H9 (cell line): ENCODE measurements around the gene ANKS3. TPM values are rescaled to one million over a fixed set of nuclear protein-coding genes. Genes with fewer than 3 reads are reported as not detected.

ENCODE experiments used
- DNase-seq: peaks from one replicate; pipeline ENCODE4 v3.0.0-alpha.2; 2017
- H2AFZ ChIP-seq: one replicate; pipeline ENCODE4 v1.6.1; 2013; ENCODE audit warnings: mild to moderate bottlenecking, low read length, control low read depth, moderate library complexity
- H2AK5ac ChIP-seq: 2 replicates; pipeline ENCODE4 v1.6.1; 2013; ENCODE audit warnings: low read length, control low read depth, mixed read lengths; ENCODE audit not compliant: insufficient read length
- H2BK120ac ChIP-seq: one replicate; pipeline ENCODE4 v1.6.1; 2013; ENCODE audit warnings: low read depth, mild to moderate bottlenecking, low read length, control low read depth, inconsistent platforms; ENCODE audit not compliant: poor library complexity, severe bottlenecking
- H2BK12ac ChIP-seq: 2 replicates; pipeline ENCODE4 v1.6.1; 2013; ENCODE audit warnings: low read length, control low read depth, mixed read lengths, low read depth; ENCODE audit not compliant: insufficient read length
- H2BK15ac ChIP-seq: 2 replicates; pipeline ENCODE4 v1.6.1; 2013; ENCODE audit warnings: low read depth, low read length, control low read depth
- H2BK20ac ChIP-seq: one replicate; pipeline ENCODE4 v1.6.1; 2013; ENCODE audit warnings: low read depth, mild to moderate bottlenecking, low read length, control low read depth, inconsistent platforms; ENCODE audit not compliant: poor library complexity, severe bottlenecking
- H2BK5ac ChIP-seq: 2 replicates; pipeline ENCODE4 v1.6.1; 2013; ENCODE audit warnings: low read length, control low read depth, mixed read lengths; ENCODE audit not compliant: insufficient read length
- H3K14ac ChIP-seq: 2 replicates; pipeline ENCODE4 v1.6.1; 2013; ENCODE audit warnings: low read length, control low read depth; ENCODE audit not compliant: insufficient read depth
- H3K18ac ChIP-seq: 2 replicates; pipeline ENCODE4 v1.6.1; 2013; ENCODE audit warnings: low read depth, mild to moderate bottlenecking, mixed read lengths, low read length, control low read depth; ENCODE audit not compliant: insufficient read length
- H3K23ac ChIP-seq: 2 replicates; pipeline ENCODE4 v1.6.1; 2013; ENCODE audit warnings: low read length, control low read depth, mixed read lengths, low read depth; ENCODE audit not compliant: insufficient read length
- H3K23me2 ChIP-seq: 2 replicates; pipeline ENCODE4 v1.6.1; 2013; ENCODE audit warnings: low read depth, mild to moderate bottlenecking, mixed read lengths, low read length, control low read depth; ENCODE audit not compliant: insufficient read length, poor library complexity, severe bottlenecking
- H3K27ac ChIP-seq: 2 replicates; pipeline ENCODE4 v1.5.1; 2013; ENCODE audit warnings: low read length, control low read depth, mixed read lengths, low read depth; ENCODE audit not compliant: insufficient read length
- H3K27me3 ChIP-seq: 2 replicates; pipeline ENCODE4 v1.6.1; 2013; ENCODE audit warnings: low read length, control low read depth, inconsistent platforms; ENCODE audit not compliant: insufficient read depth
- H3K4ac ChIP-seq: 2 replicates; pipeline ENCODE4 v1.6.1; 2013; ENCODE audit warnings: low read depth, mild to moderate bottlenecking, control low read depth, inconsistent platforms, low read length, moderate library complexity
- H3K4me1 ChIP-seq: 2 replicates; pipeline ENCODE4 v1.6.1; 2013; ENCODE audit warnings: low read length, control low read depth, inconsistent platforms; ENCODE audit not compliant: insufficient read depth
- H3K4me2 ChIP-seq: 2 replicates; pipeline ENCODE4 v1.6.1; 2013; ENCODE audit warnings: low read length, control low read depth, mixed read lengths; ENCODE audit not compliant: insufficient read length, insufficient read depth
- H3K56ac ChIP-seq: 2 replicates; pipeline ENCODE4 v1.6.1; 2013; ENCODE audit warnings: low read depth, mild to moderate bottlenecking, mixed read lengths, low read length, control low read depth; ENCODE audit not compliant: insufficient read length
- H3K79me1 ChIP-seq: 2 replicates; pipeline ENCODE4 v1.6.1; 2013; ENCODE audit warnings: low read depth, mild to moderate bottlenecking, moderate library complexity, low read length, control low read depth, inconsistent platforms; ENCODE audit not compliant: insufficient read depth, poor library complexity, severe bottlenecking
- H3K79me2 ChIP-seq: 2 replicates; pipeline ENCODE4 v1.6.1; 2013; ENCODE audit warnings: low read length, control low read depth, inconsistent platforms; ENCODE audit not compliant: insufficient read depth
- H3K9ac ChIP-seq: 2 replicates; pipeline ENCODE4 v1.6.1; 2013; ENCODE audit warnings: low read length, control low read depth, mixed read lengths; ENCODE audit not compliant: insufficient read length; ENCODE audit errors: extremely low read depth
- H3K9me3 ChIP-seq: one replicate; pipeline ENCODE4 v1.6.1; 2013; ENCODE audit warnings: low read depth, low read length, inconsistent platforms; ENCODE audit not compliant: control insufficient read depth
- H3T11ph ChIP-seq: one replicate; pipeline ENCODE4 v1.6.1; 2013; ENCODE audit warnings: mild to moderate bottlenecking, low read length, control low read depth, inconsistent platforms
- H4K20me1 ChIP-seq: one replicate; pipeline ENCODE4 v1.6.1; 2013; ENCODE audit not compliant: control insufficient read depth, insufficient read length, insufficient read depth
- H4K5ac ChIP-seq: 2 replicates; pipeline ENCODE4 v1.6.1; 2013; ENCODE audit warnings: low read depth, mild to moderate bottlenecking, mixed read lengths, low read length, control low read depth; ENCODE audit not compliant: insufficient read length
- H4K8ac ChIP-seq: replicated peaks from 2 replicates; pipeline ENCODE4 v1.6.1; 2013; ENCODE audit warnings: low read length, control low read depth, mixed read lengths, low read depth; ENCODE audit not compliant: insufficient read length
- H4K91ac ChIP-seq: 2 replicates; pipeline ENCODE4 v1.6.1; 2013; ENCODE audit warnings: low read depth, mild to moderate bottlenecking, moderate library complexity, mixed read lengths, low read length, control low read depth; ENCODE audit not compliant: insufficient read length
- H3K27ac Mint-ChIP-seq, 3 experiments: 2 replicates in 2 of 3; 3 replicates in 1 of 3; pipeline ENCODE4 v1.8.0; 2020 to 2021; ENCODE audit warnings: mixed read lengths in 3 of 3, mild to moderate bottlenecking in 1 of 3, moderate library complexity in 1 of 3
- H3K27me3 Mint-ChIP-seq: 2 replicates; pipeline ENCODE4 v1.8.0; 2021; ENCODE audit warnings: low read depth, mild to moderate bottlenecking, moderate library complexity, mixed read lengths
- H3K36me3 Mint-ChIP-seq, 3 experiments: 2 replicates in 2 of 3; 3 replicates in 1 of 3; pipeline ENCODE4 v1.8.0; 2020 to 2021; ENCODE audit warnings: low read depth in 3 of 3, mixed read lengths in 3 of 3; ENCODE audit not compliant: insufficient read depth in 1 of 3
- H3K4me1 Mint-ChIP-seq, 2 experiments: 2 replicates each; pipeline ENCODE4 v1.8.0; 2020; ENCODE audit warnings: mixed read lengths in 2 of 2
- H3K4me3 Mint-ChIP-seq, 2 experiments: 2 replicates in 1 of 2; 3 replicates in 1 of 2; pipeline ENCODE4 v1.8.0; 2020 to 2021; ENCODE audit warnings: mild to moderate bottlenecking in 2 of 2, mixed read lengths in 2 of 2, moderate library complexity in 1 of 2
- H3K9me3 Mint-ChIP-seq, 2 experiments: 2 replicates in 1 of 2; 3 replicates in 1 of 2; pipeline ENCODE4 v1.8.0; 2020; ENCODE audit warnings: mild to moderate bottlenecking in 2 of 2, mixed read lengths in 2 of 2, moderate library complexity in 1 of 2
- WGBS: extraction: QIAGEN DNeasy Blood & Tissue Kit; methylation state at CpG from one replicate; pipeline ENCODE4 v1.1.7; 2013; ENCODE audit warnings: missing lambda C conversion rate, low lambda C conversion rate, mixed read lengths; ENCODE audit not compliant: insufficient read length; ENCODE audit errors: extremely low coverage; 5-methylcytosine and 5-hydroxymethylcytosine counted together
- total RNA-seq: library from RNA; stranded (reverse); gene quantifications from 2 replicates; pipeline ENCODE4 v1.2.1, GENCODE V29; 2021
- TF ChIP-seq, protein P1 (sequence below): fragments of 200-600 bp; sonication (generic); conservative IDR thresholded peaks from 3 replicates; pipeline ENCODE4 v1.8.0; 2021; ENCODE audit warnings: antibody characterized with exemption, mild to moderate bottlenecking

Gene ANKS3
- total RNA-seq, 1 experiment from 2014 or later, result 32.0 TPM

DNA sequence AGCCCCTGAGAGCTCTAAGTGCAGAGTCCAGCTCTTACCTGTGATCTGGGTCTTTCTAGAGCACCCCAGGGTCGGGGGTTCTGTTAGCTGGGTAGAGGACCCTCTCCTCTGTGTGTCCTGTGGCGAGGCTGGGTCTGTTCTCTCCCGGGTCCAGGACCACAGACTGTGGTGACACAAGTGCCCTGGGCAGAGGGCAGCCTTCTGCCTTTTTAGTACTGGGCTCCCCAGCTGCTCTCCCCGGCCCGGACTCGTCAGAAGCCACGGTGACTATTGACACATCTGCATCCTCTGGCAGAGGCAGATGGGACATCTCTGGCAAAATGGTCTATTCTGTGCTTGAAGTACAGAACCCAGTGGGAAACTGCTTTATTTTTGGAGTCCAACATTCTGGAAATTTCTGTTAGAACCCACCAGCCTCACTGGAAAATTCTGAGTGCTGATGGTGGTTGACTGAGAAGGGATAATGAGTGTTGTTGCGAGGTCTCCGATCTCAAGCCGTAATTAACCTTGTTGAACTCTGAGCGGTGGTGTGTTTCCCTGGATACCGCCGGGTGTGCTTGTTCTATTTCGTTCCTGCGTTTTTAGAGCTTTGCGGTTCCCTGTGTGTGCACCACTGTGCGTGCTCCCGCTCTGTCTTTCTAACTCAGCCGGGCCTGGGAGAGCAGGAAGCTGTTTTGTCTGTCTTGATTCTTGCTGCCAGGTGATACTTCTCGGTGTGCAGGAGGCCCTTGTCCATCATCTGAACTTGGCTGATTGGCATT lies 66.7 kb downstream of the ANKS3 start:
- Histone ChIP-seq H3T11ph (no peak overlapping the region), H3K9me3 (no peaks in the 10 kb centered on the region), H4K5ac (no peak overlapping the region), H3K23me2 (no peaks in the 10 kb centered on the region), H2BK120ac (no peak overlapping the region), H2AK5ac (no peak overlapping the region), H3K18ac (no peak overlapping the region), H3K9ac (no peak overlapping the region), H3K4me2 (no peak overlapping the region), H2BK5ac (no peak overlapping the region), H3K79me1 (no peaks in the 10 kb centered on the region), H3K27ac (no peak overlapping the region), H2BK12ac (no peak overlapping the region), H3K23ac (no peak overlapping the region), H3K56ac (no peak overlapping the region), H2BK20ac (no peak overlapping the region), H3K79me2 (no peaks in the 10 kb centered on the region), H3K27me3 (no peaks in the 10 kb centered on the region), H3K4me1 (no peaks in the 10 kb centered on the region), H4K20me1 (no peaks in the 10 kb centered on the region), H2BK15ac (no peak overlapping the region), H2AFZ (no peak overlapping the region), H3K4ac (no peak overlapping the region), H4K91ac (no peak overlapping the region), H3K14ac (no peak overlapping the region), H4K8ac (no peak overlapping the region)
- peak overlapping the region in 2 of 3 experiments; percentile 5 to 20; a peak in 3 of 7 replicates for H3K27ac Mint-ChIP-seq
- TF ChIP-seq, protein P1, sequence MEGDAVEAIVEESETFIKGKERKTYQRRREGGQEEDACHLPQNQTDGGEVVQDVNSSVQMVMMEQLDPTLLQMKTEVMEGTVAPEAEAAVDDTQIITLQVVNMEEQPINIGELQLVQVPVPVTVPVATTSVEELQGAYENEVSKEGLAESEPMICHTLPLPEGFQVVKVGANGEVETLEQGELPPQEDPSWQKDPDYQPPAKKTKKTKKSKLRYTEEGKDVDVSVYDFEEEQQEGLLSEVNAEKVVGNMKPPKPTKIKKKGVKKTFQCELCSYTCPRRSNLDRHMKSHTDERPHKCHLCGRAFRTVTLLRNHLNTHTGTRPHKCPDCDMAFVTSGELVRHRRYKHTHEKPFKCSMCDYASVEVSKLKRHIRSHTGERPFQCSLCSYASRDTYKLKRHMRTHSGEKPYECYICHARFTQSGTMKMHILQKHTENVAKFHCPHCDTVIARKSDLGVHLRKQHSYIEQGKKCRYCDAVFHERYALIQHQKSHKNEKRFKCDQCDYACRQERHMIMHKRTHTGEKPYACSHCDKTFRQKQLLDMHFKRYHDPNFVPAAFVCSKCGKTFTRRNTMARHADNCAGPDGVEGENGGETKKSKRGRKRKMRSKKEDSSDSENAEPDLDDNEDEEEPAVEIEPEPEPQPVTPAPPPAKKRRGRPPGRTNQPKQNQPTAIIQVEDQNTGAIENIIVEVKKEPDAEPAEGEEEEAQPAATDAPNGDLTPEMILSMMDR, result no peak
- H3K4me3 Mint-ChIP-seq, result no peak overlapping the region
- no peaks in the 10 kb centered on the region for H3K9me3 Mint-ChIP-seq
- no peaks in the 10 kb centered on the region; the same call in 1 of the 2 replicates for H3K27me3 Mint-ChIP-seq
- DNase-seq, result no peak
- WGBS, result no CpG with 5 or more reads among the region's 20 CpGs
- H3K36me3 Mint-ChIP-seq, result peaks cover 10 to 59% (median 13%) of the 10 kb centered on the region in 3 experiments; a peak in 6 of 7 replicates
- H3K4me1 Mint-ChIP-seq, result peaks cover 0 to 8% of the 10 kb centered on the region in 2 experiments; a peak in 2 of 4 replicates
